Bronchial epithelial cell (primary cell): Measurements from ENCODE around the gene WDTC1. TPM values are rescaled to one million over a fixed set of nuclear protein-coding genes. Genes with fewer than 3 reads are reported as not detected.

Experiments
- DNase-seq: peaks from one replicate; pipeline ENCODE4 v3.0.0-alpha.2; 2010; ENCODE audit warnings: low read depth
- FAIRE-seq: peaks from 2 replicates; lab custom pipeline; 2011; peaks lifted over from hg19 to GRCh38; lab: Jason Lieb, UNC
- H3K27me3 ChIP-seq: 2 replicates; pipeline ENCODE4 v1.5.1; 2011; ENCODE audit warnings: low read length; ENCODE audit not compliant: control insufficient read depth, insufficient read depth
- H3K36me3 ChIP-seq: 2 replicates; pipeline ENCODE4 v1.5.1; 2011; ENCODE audit warnings: low read length; ENCODE audit not compliant: control insufficient read depth, insufficient read depth
- H3K4me3 ChIP-seq: 2 replicates; pipeline ENCODE4 v1.5.1; 2011; ENCODE audit warnings: mild to moderate bottlenecking, low read depth, low read length, control low read depth
- total RNA-seq: library from RNA; depleted of rRNA; stranded (reverse); fragments of >200 nt; gene quantifications from 2 replicates; pipeline ENCODE4 v1.2.1, GENCODE V29; 2014
- TF ChIP-seq, protein P1 (sequence below): IDR thresholded peaks from 2 replicates; pipeline ENCODE4 v1.5.1; 2011; ENCODE audit warnings: mild to moderate bottlenecking, moderate library complexity, low read length, control low read depth, inconsistent platforms; ENCODE audit not compliant: insufficient read depth, severe bottlenecking

The WDTC1 gene
- total RNA-seq, 1 donor from 2014 or later, result 13.4 TPM

DNA sequence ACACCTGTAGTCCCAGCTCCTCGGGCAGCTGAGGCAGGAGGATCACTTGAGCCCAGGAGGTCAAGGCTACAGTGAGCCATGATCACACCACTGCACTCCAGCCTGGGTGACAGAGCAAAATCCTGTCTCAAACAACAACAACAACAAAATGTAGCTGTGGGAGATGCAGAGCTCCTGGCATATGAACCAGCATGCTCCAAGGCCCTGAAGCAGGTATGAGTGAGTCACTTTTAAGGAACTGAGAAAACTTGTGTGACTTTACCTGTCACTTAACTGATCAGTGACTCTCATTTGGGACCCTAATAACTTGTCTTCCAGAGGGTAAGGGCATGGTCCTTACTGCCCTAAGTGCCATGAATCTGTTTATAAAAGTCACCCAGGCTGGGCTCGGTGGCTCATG lies 68.2 kb downstream of the WDTC1 start:
- Histone ChIP-seq H3K27me3 (no peaks in the 10 kb centered on the region), H3K4me3 (no peak overlapping the region), H3K36me3 (peaks cover 1% of the 10 kb centered on the region)
- FAIRE-seq, result no peak
- no peak for DNase-seq
- TF ChIP-seq, protein P1, sequence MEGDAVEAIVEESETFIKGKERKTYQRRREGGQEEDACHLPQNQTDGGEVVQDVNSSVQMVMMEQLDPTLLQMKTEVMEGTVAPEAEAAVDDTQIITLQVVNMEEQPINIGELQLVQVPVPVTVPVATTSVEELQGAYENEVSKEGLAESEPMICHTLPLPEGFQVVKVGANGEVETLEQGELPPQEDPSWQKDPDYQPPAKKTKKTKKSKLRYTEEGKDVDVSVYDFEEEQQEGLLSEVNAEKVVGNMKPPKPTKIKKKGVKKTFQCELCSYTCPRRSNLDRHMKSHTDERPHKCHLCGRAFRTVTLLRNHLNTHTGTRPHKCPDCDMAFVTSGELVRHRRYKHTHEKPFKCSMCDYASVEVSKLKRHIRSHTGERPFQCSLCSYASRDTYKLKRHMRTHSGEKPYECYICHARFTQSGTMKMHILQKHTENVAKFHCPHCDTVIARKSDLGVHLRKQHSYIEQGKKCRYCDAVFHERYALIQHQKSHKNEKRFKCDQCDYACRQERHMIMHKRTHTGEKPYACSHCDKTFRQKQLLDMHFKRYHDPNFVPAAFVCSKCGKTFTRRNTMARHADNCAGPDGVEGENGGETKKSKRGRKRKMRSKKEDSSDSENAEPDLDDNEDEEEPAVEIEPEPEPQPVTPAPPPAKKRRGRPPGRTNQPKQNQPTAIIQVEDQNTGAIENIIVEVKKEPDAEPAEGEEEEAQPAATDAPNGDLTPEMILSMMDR, result no peak

DNA sequence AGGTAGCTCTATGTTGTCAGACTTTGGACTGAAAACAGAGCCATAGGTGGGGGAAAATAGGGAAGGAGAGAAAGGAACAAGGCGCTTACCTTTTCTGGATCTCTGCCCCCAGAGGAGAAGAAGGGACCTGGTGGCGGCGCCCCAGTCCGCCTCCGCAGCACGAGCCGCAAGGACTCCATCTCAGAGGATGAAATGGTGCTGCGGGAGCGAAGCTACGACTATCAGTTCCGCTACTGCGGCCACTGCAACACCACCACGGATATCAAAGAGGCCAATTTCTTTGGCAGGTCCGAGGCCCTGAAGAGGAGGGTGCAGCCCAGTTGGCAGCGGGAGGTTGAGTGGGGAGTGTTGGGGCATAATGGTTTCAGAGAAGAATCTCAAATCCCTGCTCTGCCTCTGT lies 69.1 kb downstream of the WDTC1 start:
- TF ChIP-seq, protein P1, result no peak
- FAIRE-seq (no peak), DNase-seq (no peak)
- Histone ChIP-seq H3K36me3 (peaks cover 1% of the 10 kb centered on the region), H3K27me3 (no peaks in the 10 kb centered on the region), H3K4me3 (no peak overlapping the region)

DNA sequence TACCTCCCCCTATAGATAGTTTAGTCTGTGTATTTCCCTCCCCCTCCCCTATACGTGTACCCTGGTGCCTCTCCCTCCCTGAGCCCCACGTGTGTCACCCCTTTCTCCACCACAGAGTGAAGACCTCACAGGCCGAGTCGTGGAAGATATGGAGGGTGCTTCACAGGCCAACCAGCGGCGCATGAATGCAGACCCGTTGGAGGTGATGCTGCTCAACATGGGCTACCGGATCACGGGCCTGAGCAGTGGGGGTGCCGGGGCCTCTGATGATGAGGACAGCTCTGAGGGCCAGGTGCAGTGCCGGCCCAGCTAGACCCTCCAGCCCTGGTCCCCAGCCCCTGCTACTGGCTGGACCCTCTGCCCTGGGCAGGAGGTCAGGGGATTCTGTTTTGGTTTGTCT lies 71.6 kb downstream of the WDTC1 start:
- FAIRE-seq, result no peak

DNA sequence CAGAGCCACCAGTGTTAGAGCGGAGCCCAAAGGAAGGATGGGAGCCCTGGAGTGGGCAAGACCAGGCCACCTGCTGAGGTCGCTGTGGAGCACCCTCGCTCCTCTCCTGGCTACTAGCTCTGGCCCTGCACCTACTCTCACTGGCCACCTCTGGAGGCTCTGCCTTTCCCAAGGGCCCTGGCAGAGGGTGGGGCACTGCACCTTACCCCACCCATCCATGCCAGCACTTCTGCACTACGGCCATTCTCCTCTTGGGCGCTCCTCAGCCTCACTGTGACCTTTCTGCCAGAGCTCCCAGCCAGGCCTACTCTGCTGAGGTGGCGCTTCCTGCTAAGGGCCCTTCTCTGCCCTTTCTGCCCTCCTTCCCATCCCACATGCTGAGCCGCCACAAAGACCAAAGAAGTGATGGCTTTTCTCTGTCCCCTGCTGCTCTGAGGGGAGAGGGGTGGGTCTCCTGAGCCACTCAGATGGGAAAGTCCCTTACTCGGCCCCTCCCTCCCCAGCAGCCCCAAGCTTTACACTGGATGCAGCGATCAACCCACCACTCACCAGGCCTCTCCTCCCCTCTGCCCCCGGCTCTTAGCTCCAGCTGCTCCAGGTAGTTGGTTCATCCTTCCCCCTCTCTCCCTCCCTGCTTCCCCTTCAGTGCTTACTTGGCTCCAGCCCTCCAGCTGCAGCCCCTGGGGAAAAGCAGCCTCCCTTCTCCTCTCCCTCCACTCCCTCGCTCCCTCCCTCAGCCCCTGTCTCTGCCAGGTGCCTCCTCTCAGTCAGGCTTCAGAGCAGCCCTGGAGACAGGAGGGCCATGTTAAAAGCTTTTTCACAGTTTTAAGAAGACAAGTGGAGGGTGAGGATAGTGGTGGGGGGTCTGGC lies 72.7 kb downstream of the WDTC1 start:
- H3K4me3 ChIP-seq, result no peak overlapping the region
- peaks cover 1% of the 10 kb centered on the region for H3K36me3 ChIP-seq
- TF ChIP-seq, protein P1, result peak; percentile 35
- DNase-seq (no peak), FAIRE-seq (no peak)
- H3K27me3 ChIP-seq, result no peaks in the 10 kb centered on the region

More for the DNA sequence above, 71.6 kb downstream of the WDTC1 start:
- Histone ChIP-seq H3K4me3 (no peak overlapping the region), H3K27me3 (no peaks in the 10 kb centered on the region), H3K36me3 (peaks cover 1% of the 10 kb centered on the region)
- DNase-seq, result no peak
- TF ChIP-seq, protein P1, result no peak

- Histone ChIP-seq H3K4me3 (no peak overlapping the region), H3K27me3 (no peaks in the 10 kb centered on the region), H3K36me3 (peaks cover 1% of the 10 kb centered on the region)
- DNase-seq (no peak), FAIRE-seq (no peak)
- TF ChIP-seq, protein P1, result no peak
These were observed 73.6 kb downstream of the WDTC1 start for GRCh38 chr1:27307874-27308598.
